HG02973 (cell line): Measurements from ENCODE around the gene KLK13.

Experiments
- ATAC-seq: cut with Tn5 transposase; IDR thresholded peaks from one replicate; pipeline ENCODE4 v1.9.1; 2021; ENCODE audit warnings: moderate library complexity; ENCODE audit not compliant: unreplicated experiment

Gene KLK13

DNA sequence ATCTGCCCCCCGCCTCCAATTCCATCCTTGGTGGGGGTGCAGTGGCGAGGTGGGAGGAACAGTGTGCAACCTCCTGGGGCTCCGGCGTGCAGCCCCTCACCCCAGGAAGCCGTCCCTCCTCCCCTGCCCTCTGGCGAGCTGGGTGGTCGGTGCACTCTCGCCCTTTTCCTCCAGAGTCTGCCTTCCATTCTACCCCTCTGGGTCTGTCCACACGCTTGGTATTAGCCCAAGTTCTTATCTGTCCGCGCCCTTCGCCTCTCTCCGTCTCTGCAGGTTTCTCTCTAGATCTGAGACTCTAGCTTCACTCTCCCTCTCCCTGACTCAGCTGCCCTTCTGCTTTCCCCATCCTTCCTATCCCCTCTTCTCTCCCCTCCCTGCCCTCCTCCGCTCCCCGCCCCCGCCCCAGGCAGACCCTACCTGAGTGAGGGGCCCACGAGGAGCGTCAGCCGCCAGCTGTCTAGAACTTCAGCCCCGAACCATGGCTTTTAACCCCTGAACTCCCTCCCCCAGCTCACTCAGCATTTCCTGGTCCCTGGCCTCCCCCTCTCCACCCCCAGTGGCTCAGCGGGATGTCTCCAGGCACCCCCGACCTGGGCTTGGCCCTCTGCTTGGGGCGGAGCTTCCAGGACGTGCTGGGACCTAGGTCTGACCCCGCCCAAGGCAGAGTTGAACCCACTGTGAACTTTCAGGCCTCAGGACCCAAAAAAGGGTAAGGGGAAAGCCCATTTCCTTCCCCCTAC lies 499 bp upstream of the KLK13 start:
- ATAC-seq, result no peak

DNA sequence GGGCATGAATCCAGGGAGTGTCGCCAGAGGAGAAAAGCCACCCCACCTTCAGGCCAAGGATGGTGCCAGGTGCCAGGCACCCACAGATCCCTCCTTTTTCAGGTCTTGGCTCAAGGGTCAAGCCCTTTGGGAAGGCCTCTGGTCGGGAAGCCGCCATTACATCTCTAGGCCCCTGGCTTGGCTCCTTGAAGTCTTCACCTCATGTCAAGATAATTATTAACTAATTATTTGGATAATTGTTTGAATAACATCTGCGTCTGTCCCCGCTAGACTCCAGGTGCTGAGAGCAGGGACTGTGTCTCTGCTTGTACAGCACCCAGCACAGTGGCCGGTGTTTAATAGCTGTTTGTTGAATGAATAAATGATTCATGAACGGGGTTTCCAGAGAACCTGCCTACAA lies 1.2 kb downstream of the KLK13 start:
- no peak for ATAC-seq

DNA sequence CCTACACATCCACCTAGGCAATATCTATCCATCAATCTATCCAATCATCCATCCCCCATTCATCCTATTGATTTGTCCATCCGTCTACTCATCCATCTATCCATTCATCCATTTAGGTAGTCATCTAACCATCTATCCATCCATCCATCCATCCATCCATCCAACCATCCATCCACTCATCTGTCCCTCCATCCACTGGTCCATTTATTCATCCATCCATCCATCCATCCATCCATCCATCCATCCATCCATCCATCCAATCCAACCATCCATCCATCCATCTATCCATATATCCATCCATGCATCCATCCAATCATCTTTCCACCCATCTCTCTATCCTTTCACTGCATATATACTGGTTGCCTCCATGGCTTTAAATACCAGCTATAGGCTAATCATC lies 3.9 kb downstream of the KLK13 start:
- no peak for ATAC-seq

GRCh38 chr19:51060336-51060735 lies 4.6 kb downstream of the KLK13 start:
- ATAC-seq, result no peak

GRCh38 chr19:51059715-51060114 lies 5.2 kb downstream of the KLK13 start:
- no peak for ATAC-seq

- no peak for ATAC-seq
Measured at GRCh38 chr19:51055866-51056265, 9.0 kb downstream of the KLK13 start.

DNA sequence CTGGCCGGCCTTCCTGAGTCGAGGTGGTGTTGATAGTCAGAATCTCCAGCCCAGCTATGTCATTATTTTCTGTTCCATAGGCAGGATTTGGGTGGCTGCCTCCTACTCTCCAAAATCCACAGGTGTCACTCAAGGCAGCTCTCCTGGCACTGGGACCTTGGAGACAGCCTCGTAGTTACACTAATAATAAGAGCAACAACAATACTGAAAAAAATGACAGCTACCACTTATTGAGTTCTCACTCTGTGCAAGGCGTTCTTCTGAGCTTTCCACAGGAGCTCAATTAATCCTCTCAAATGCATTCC lies 17.9 kb downstream of the KLK13 start:
- ATAC-seq, result no peak

GRCh38 chr19:51044327-51044726 lies 20.6 kb downstream of the KLK13 start:
- ATAC-seq, result no peak

DNA sequence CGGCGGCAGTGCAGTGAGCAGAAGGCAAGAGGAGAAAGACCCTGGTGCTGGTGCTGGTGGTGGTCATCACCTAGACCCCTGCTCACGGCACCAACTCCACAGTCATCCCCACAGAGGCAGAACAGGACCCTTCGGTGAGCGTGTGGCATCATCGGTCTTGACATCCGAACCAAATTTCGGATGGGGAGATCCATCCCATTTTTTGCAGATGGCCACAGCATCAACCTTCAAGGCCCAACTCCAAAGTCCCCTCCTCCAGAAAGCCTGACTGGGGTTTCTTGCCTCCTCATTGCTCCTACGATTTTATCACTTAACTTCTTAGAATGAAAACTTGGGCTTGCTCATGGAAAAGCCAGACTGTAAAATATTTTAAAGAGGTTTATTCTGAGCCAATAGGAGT lies 21.4 kb downstream of the KLK13 start:
- ATAC-seq, result no peak

GRCh38 chr19:51040151-51040550 lies 24.7 kb downstream of the KLK13 start:
- ATAC-seq, result no peak

DNA sequence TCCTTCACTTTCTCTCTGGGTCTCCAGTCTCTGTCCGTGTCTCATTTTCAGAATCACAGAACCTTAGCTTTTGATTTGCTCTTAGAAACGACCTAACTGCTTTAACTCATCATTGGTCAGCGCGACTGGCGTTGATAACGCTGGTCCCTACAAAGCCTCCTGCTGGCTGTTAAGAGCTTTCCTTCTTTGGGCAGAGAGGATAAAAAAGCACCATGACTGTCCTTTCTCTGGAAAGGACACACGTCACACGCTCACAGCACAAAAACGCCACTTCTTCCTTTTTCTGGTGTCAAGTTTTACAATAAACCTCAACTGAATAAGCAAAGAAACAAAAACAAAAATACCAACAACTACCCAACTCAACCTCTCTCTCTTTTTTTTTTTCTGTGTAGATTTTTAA lies 28.4 kb downstream of the KLK13 start:
- no peak for ATAC-seq

GRCh38 chr19:51034704-51035103 lies 30.2 kb downstream of the KLK13 start, which contains the start of gene KLK12:
KLK12 (minus strand) TSS chr19:51035002; CDS start chr19:51034621, 381 bp downstream.
- no peak for ATAC-seq

DNA sequence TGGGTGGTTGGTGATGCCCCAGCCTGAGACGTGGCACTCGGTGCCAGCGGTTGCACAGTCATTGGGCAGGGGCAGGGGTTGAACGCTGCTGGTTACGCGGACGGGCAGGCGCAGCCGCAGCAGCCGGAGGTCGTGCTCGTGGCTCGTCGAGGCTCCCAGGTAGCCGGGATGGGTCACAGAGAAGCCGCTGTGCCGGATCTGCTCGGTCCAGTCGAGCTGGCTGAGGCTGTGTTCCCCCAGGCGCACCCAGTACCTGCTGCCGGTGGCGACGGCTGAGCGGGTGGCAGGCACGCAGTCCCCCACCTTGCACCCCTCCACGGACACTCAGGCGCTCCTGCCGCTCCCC lies 33.0 kb downstream of the KLK13 start:
- ATAC-seq, result no peak

GRCh38 chr19:51031220-51031879 lies 33.5 kb downstream of the KLK13 start:
- no peak for ATAC-seq

GRCh38 chr19:51030631-51031030 lies 34.3 kb downstream of the KLK13 start:
- no peak for ATAC-seq

- no peak for ATAC-seq
Measured at GRCh38 chr19:51029718-51030117, 35.2 kb downstream of the KLK13 start.

- no peak for ATAC-seq
Measured at GRCh38 chr19:51027873-51028272, 37.0 kb downstream of the KLK13 start.

DNA sequence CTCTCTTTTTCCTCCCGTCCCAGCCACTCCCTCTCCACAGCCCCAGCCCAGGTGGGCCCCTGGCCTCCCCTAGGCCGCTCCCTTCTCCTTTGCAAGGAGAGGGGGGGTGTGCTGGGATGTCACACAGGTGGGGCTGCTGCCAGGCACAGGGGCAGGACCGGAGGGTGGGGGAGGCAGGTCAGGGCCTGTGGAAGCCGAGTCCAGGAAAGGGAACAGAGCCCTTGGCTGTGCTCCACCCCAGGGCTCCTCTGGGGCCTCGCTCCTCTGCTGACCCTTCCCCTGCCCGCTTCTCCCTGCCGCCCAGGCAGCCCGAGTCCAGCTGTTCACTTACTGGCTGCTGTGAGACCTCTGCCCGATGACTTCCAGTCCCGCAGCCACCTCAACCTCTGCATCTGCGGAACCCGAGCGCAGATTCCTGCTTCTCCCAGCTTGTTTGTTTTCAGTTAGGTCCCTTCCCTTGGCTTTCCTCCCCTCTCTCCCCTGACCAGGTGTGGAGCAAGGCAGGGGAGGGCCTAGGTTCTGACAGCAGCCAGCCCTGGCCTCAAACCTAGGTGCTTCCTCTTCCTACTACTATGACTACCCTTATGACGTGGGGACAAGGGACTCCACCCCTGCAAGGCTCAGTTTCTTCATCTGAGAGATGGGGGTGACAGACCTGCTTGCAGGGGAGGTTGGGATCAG lies 37.6 kb downstream of the KLK13 start:
- ATAC-seq, result no peak

- ATAC-seq, result no peak
Measured at GRCh38 chr19:51026554-51026831, 38.4 kb downstream of the KLK13 start, which contains the start of gene KLK11. KLK11 (minus strand) TSS chr19:51026616; CDS start chr19:51025631, 985 bp downstream.

DNA sequence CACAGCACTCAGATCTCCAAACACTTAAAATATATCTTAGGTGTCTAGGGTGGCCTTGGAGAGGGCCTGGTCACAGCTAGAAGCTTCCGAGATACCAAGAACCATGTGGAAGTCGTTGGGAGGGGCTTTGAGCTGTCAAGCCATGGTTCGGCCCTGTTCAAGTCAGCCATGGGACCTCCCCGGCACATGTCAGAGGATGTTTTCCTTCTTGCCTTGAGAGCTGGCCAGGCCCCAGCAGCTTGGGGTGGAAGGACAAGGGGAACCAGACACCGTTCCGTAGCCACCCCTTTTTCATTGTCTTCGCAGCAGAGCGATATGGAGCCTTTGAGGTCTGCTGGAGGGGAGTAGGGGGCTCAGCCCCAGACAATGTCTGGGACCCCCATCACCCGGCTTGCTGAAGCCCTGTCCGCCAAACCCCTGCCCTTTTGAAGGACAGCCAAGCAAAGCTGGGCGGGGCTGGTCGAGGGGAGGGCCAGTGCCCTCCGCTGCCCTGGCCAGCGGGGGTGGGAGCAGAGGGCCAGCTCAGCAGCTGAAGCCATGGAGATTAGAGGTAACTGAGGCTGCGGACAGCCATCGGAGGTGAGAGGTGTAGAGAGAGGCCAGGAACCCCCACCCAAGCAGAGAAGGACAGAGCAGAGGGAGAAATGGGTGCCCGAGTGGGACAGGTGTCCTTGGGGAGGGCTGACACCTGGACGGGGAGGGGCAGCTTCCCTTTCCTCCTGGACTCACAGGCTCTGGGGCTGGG lies 38.9 kb downstream of the KLK13 start:
- ATAC-seq, result no peak

DNA sequence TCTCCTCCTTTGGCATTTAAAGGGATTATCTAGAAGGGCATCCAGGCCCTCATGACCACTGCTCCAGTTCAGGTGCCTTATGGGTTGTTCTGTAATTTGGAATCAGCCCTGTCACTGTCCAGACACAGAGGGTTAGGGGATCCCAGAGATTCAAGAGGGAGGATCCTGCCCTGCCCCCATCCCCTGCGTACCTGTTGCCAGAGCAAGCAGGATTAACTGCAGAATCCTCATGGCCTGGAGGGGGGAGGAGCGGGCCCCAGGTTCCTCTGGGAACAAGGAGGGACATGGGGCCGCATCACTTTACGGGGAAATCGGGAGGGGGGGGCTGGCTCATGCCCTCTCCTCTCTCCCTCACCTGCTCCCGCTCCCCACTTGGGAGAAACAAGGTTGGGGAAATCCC lies 39.5 kb downstream of the KLK13 start:
- no peak for ATAC-seq

DNA sequence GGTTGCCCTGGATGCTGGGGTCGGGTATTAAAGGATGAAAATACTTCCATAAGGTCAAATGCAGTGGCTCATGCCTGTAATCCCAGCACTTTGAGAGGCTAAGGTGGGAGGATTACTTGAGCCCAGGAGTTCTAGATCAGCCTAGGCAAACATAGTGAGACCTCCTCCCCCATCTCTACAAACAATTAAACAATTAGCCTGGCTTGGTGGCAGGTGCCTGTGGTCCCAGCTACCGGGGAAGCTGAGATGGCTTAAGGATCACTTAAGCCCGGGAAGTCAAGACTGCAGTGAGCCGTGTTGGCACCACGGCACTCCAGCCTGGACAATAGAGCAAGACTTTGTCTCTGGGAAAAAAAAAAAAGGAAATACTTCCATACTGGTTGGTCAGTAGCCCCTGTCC lies 40.0 kb downstream of the KLK13 start:
- no peak for ATAC-seq
